Germinal center (tissue), 1 donor: Measurements from ENCODE around the gene NCK2.

Experiments used
- DNase-seq: peaks from one replicate; pipeline ENCODE4 v3.0.0; 2012; ENCODE audit warnings: mixed read lengths, low spot score

NCK2 gene

GRCh38 chr2:105744909-105745853, at the start of gene NCK2:
TSS of gene NCK2 (plus strand) at chr2:105744912. CDS start at chr2:105855064, 110,152 bp downstream.
- peak; percentile 60 for DNase-seq

GRCh38 chr2:105697781-105698449, 46.8 kb upstream of the NCK2 start:
- no peak for DNase-seq

- no peak for DNase-seq
These were observed 45.9 kb upstream of the NCK2 start for GRCh38 chr2:105698820-105699219.

- DNase-seq, result no peak
These were observed 43.7 kb upstream of the NCK2 start for GRCh38 chr2:105701042-105701441.

- DNase-seq, result no peak
These were observed 36.0 kb upstream of the NCK2 start for GRCh38 chr2:105708697-105709096.

- DNase-seq, result no peak
These were observed 33.3 kb upstream of the NCK2 start for GRCh38 chr2:105711394-105711793.

GRCh38 chr2:105712166-105712915, 32.4 kb upstream of the NCK2 start:
- DNase-seq, result no peak

- no peak for DNase-seq
These were observed 31.6 kb upstream of the NCK2 start for GRCh38 chr2:105712981-105713596.

GRCh38 chr2:105714141-105714540, 30.6 kb upstream of the NCK2 start:
- DNase-seq, result no peak

- no peak for DNase-seq
These were observed 25.7 kb upstream of the NCK2 start for GRCh38 chr2:105718846-105719481.

GRCh38 chr2:105721991-105722511, 22.7 kb upstream of the NCK2 start:
- DNase-seq, result no peak

- DNase-seq, result no peak
These were observed 21.9 kb upstream of the NCK2 start for GRCh38 chr2:105722726-105723297.

GRCh38 chr2:105723431-105723830, 21.3 kb upstream of the NCK2 start:
- no peak for DNase-seq

- no peak for DNase-seq
These were observed 19.3 kb upstream of the NCK2 start for GRCh38 chr2:105725388-105725787.

GRCh38 chr2:105730170-105730569, 14.5 kb upstream of the NCK2 start:
- no peak for DNase-seq

- DNase-seq, result no peak
These were observed 13.2 kb upstream of the NCK2 start for GRCh38 chr2:105731511-105731910.

GRCh38 chr2:105732101-105732500, 12.6 kb upstream of the NCK2 start:
- DNase-seq, result no peak

GRCh38 chr2:105732955-105733607, 11.6 kb upstream of the NCK2 start:
- DNase-seq, result peak; percentile 66

GRCh38 chr2:105733875-105734274, 10.8 kb upstream of the NCK2 start:
- no peak for DNase-seq

- no peak for DNase-seq
These were observed 9.8 kb upstream of the NCK2 start for GRCh38 chr2:105734762-105735538.
